CD14-positive monocyte (primary cell): ENCODE results near the gene SLC39A9. TPM values are rescaled to one million over a fixed set of nuclear protein-coding genes. Genes with fewer than 3 reads are reported as not detected.
A peak's percentile ranks its signal among the peaks of the same experiment; 100 is the strongest.

Experiments
- DNase-seq, 3 donors: peaks; one replicate each; pipeline ENCODE4 v3.0.0-alpha.2; 2011 to 2022
- H2AFZ ChIP-seq: 2 replicates; pipeline ENCODE4 v1.6.0; 2012; ENCODE audit warnings: mild to moderate bottlenecking, low read depth, low read length, inconsistent platforms; ENCODE audit not compliant: insufficient read depth, poor library complexity, severe bottlenecking
- H3K27ac ChIP-seq, 2 donors: 1 replicate in 1 of 2; 2 replicates in 1 of 2; pipeline ENCODE4 v1.5.1; 2012 to 2013; ENCODE audit warnings: low read length in 2 of 2, control low read depth in 1 of 2, inconsistent platforms in 1 of 2, low read depth in 1 of 2, mild to moderate bottlenecking in 1 of 2
- H3K27me3 ChIP-seq, 2 donors: one replicate each; pipeline versions ENCODE4 v1.6.0 to v1.6.1; 2011 to 2013; ENCODE audit warnings: low read length in 2 of 2; ENCODE audit not compliant: control insufficient read depth in 2 of 2, insufficient read depth in 2 of 2
- H3K36me3 ChIP-seq, 2 donors: replicated peaks in 1 of 2; 1 replicate in 1 of 2; 2 replicates in 1 of 2; pipeline versions ENCODE4 v1.5.1 to v1.6.1; 2012 to 2013; ENCODE audit warnings: low read length in 2 of 2, control low read depth in 1 of 2, inconsistent platforms in 1 of 2, mild to moderate bottlenecking in 1 of 2; ENCODE audit not compliant: insufficient read depth in 2 of 2, control insufficient read depth in 1 of 2
- H3K4me1 ChIP-seq, 2 donors: 1 replicate in 1 of 2; 2 replicates in 1 of 2; pipeline versions ENCODE4 v1.5.1 to v1.6.1; 2012 to 2013; ENCODE audit warnings: low read length in 2 of 2, control low read depth in 1 of 2, inconsistent platforms in 1 of 2, mild to moderate bottlenecking in 1 of 2, moderate library complexity in 1 of 2; ENCODE audit not compliant: insufficient read depth in 2 of 2, control insufficient read depth in 1 of 2
- H3K4me2 ChIP-seq: replicated peaks from 2 replicates; pipeline ENCODE3; 2012; ENCODE audit warnings: low read length, moderate library complexity, mild to moderate bottlenecking; ENCODE audit not compliant: poor library complexity, severe bottlenecking; ENCODE audit errors: extremely low read depth
- H3K4me3 ChIP-seq, 3 experiments: fragments of 200-600 bp in 1 of 3; sonication (generic) in 1 of 3; replicated peaks in 1 of 3; 1 replicate in 2 of 3; 2 replicates in 1 of 3; pipeline ENCODE4 v1.5.1; 2011 to 2013; ENCODE audit warnings: low read length in 3 of 3, mild to moderate bottlenecking in 3 of 3, control low read depth in 2 of 3, low read depth in 2 of 3, inconsistent platforms in 1 of 3, moderate library complexity in 1 of 3
- H3K79me2 ChIP-seq: 2 replicates; pipeline ENCODE4 v1.6.0; 2012; ENCODE audit warnings: mild to moderate bottlenecking, control low read depth, inconsistent platforms, low read length, moderate library complexity; ENCODE audit not compliant: insufficient read depth
- H3K9ac ChIP-seq: 2 replicates; pipeline ENCODE4 v1.6.0; 2017; ENCODE audit warnings: low read length, mild to moderate bottlenecking; ENCODE audit not compliant: insufficient read depth, poor library complexity, severe bottlenecking
- H3K9me3 ChIP-seq, 2 donors: replicated peaks in 1 of 2; 1 replicate in 1 of 2; 2 replicates in 1 of 2; pipeline versions ENCODE4 v1.5.1 to v1.6.1; 2012 to 2013; ENCODE audit warnings: low read length in 2 of 2, control low read depth in 1 of 2; ENCODE audit not compliant: control insufficient read depth in 1 of 2, insufficient read depth in 1 of 2
- H4K20me1 ChIP-seq: 2 replicates; pipeline ENCODE4 v1.6.0; 2012; ENCODE audit warnings: mild to moderate bottlenecking, low read length, control low read depth, moderate library complexity; ENCODE audit not compliant: insufficient read depth
- H3K27ac Mint-ChIP-seq, 7 donors: one replicate each; pipeline ENCODE4 v1.8.0; 2020; ENCODE audit warnings: mild to moderate bottlenecking in 7 of 7, mixed read lengths in 7 of 7, moderate library complexity in 6 of 7, inconsistent platforms in 2 of 7
- H3K27me3 Mint-ChIP-seq, 3 donors: one replicate each; pipeline ENCODE4 v1.8.0; 2021 to 2022; ENCODE audit warnings: low read depth in 3 of 3, mild to moderate bottlenecking in 3 of 3, mixed read lengths in 3 of 3, moderate library complexity in 3 of 3, inconsistent platforms in 1 of 3
- H3K36me3 Mint-ChIP-seq, 2 donors: one replicate each; pipeline ENCODE4 v1.8.0; 2020; ENCODE audit warnings: mixed read lengths in 2 of 2, inconsistent platforms in 1 of 2, mild to moderate bottlenecking in 1 of 2
- H3K4me1 Mint-ChIP-seq: one replicate; pipeline ENCODE4 v1.8.0; 2020; ENCODE audit warnings: mild to moderate bottlenecking, mixed read lengths
- H3K4me3 Mint-ChIP-seq, 2 donors: one replicate each; pipeline ENCODE4 v1.8.0; 2020; ENCODE audit warnings: mild to moderate bottlenecking in 2 of 2, mixed read lengths in 2 of 2, moderate library complexity in 1 of 2
- H3K9me3 Mint-ChIP-seq, 7 donors: one replicate each; pipeline ENCODE4 v1.8.0; 2020 to 2022; ENCODE audit warnings: mixed read lengths in 7 of 7, mild to moderate bottlenecking in 6 of 7, moderate library complexity in 6 of 7, inconsistent platforms in 2 of 7
- CTCF ChIP-seq: fragments of 200-600 bp; IDR thresholded peaks from one replicate; pipeline ENCODE4 v1.8.0; 2022; ENCODE audit warnings: antibody characterized with exemption, mild to moderate bottlenecking
- WGBS: methylation state at CpG from one replicate; pipeline ENCODE4 v1.1.5; 2013; ENCODE audit warnings: missing lambda C conversion rate; ENCODE audit not compliant: insufficient coverage; 5-methylcytosine and 5-hydroxymethylcytosine counted together
- intact Hi-C, 2 donors: fragments of 100-400 bp; cut with micrococcal nuclease; formaldehyde crosslinking; loops; one replicate each; pipeline versions ENCODE4 v1.15.0 to v1.15.1; 2023
- polyA plus RNA-seq, 3 donors: library from polyadenylated mRNA; depleted of rRNA in 1 of 3; unstranded in 2 of 3; stranded (reverse) in 1 of 3; fragments of 300-500 nt in 2 of 3; fragments of >200 nt in 1 of 3; fragmentation: Illumina TruSeq in 2 of 3; gene quantifications; 1 replicate in 2 of 3; 2 replicates in 1 of 3; pipeline ENCODE4 v1.2.3, GENCODE V29; 2012 to 2021

Gene SLC39A9
- polyA plus RNA-seq, 3 donors = 28.6 to 44.2 (median 37.6) TPM

- Histone ChIP-seq H3K4me1 (peaks cover 6 to 9% of the 10 kb centered on the region in 2 donors), H3K27me3 (no peaks in the 10 kb centered on the region), H4K20me1 (peaks cover 65% of the 10 kb centered on the region), H3K9ac (no peak overlapping the region), H2AFZ (no peak overlapping the region), H3K9me3 (no peaks in the 10 kb centered on the region), H3K4me3 (no peak overlapping the region), H3K79me2 (peaks cover 99% of the 10 kb centered on the region), H3K4me2 (no peak overlapping the region), H3K27ac (no peak overlapping the region), H3K36me3 (peaks cover 70 to 86% of the 10 kb centered on the region in 2 donors)
- Mint-ChIP-seq H3K9me3 (no peaks in the 10 kb centered on the region), H3K36me3 (peaks cover 68 to 89% of the 10 kb centered on the region in 2 donors), H3K4me3 (no peak overlapping the region), H3K4me1 (peaks cover 29% of the 10 kb centered on the region), H3K27ac (peak overlapping the region in 1 of 7 donors; percentile 42), H3K27me3 (no peaks in the 10 kb centered on the region)
- WGBS = no CpG with 5 or more reads among the region's 3 CpGs
- TF ChIP-seq CTCF = no peak
- no peak for DNase-seq
- intact Hi-C loops = loop anchor here in 1 of 2 donors (10.0 kb wide), 1 partner anchor 1212 kb away; the partner anchor contains the start of gene MED6
Observed at GRCh38 chr14:69392481-69392880, 6.0 kb upstream of the SLC39A9 start.

DNA sequence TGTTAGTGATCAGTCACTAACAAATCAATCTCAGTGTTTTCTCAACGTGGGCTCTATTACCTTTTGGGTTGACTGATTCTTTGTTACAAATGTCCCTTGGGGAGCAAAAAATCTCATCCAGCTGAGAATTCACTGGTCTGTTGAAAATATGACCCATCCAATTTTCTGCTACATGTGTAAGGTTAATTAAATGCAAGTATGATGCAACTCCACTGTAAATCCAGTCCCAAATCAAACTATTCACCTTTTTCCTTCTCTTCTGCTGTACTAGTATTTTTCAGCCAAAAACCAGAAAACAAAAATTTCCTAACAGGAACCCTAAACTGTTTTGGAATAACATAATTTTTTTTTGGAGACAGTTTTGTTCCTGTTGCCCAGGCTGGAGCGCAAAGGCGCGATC is 2.6 kb upstream of the SLC39A9 start:
- Mint-ChIP-seq H3K27ac (no peak overlapping the region), H3K36me3 (peaks cover 49 to 62% of the 10 kb centered on the region in 2 donors), H3K4me3 (no peak overlapping the region), H3K27me3 (no peaks in the 10 kb centered on the region), H3K9me3 (peaks cover 0 to 3% (median 0%) of the 10 kb centered on the region in 7 donors), H3K4me1 (peaks cover 50% of the 10 kb centered on the region)
- Histone ChIP-seq H3K9ac (no peak overlapping the region), H3K4me2 (no peak overlapping the region), H3K4me1 (peaks cover 28 to 36% of the 10 kb centered on the region in 2 donors), H3K9me3 (no peaks in the 10 kb centered on the region), H3K4me3 (no peak overlapping the region), H2AFZ (no peak overlapping the region), H3K27ac (no peak overlapping the region), H3K36me3 (peaks cover 46 to 54% of the 10 kb centered on the region in 2 donors), H3K27me3 (no peaks in the 10 kb centered on the region), H3K79me2 (peaks cover 97% of the 10 kb centered on the region), H4K20me1 (peaks cover 36% of the 10 kb centered on the region)
- TF ChIP-seq CTCF = no peak
- intact Hi-C loops = loop anchor here in 1 of 2 donors (5.0 to 10.0 kb wide), 2 partner anchors 371 to 1209 kb away; partner anchors contain the start of genes MED6 and SRSF5
- DNase-seq = no peak
- WGBS = 90% methylated on average over 3 of the region's 4 CpGs
